ENCODE measurements around the gene SPAG4.
A peak's percentile ranks its signal among the peaks of the same experiment; 100 is the strongest.

- TF ChIP-seq CTCF (IDR thresholded peaks at IDR 0.05) (peak in 1 of 6 experiments; percentile 23), POLR2A (IDR thresholded peaks at IDR 0.05) (no peak)
Observed at GRCh38 chr20:35604449-35604747, 11.2 kb upstream of the SPAG4 start.
